ENCODE measurements around the gene RIN3. TPM values are rescaled to one million over a fixed set of nuclear protein-coding genes. Genes with fewer than 3 reads are reported as not detected.

The RIN3 gene
- polyA plus RNA-seq, 4 donors = 1.8 to 18.9 (median 12.1) TPM

DNA sequence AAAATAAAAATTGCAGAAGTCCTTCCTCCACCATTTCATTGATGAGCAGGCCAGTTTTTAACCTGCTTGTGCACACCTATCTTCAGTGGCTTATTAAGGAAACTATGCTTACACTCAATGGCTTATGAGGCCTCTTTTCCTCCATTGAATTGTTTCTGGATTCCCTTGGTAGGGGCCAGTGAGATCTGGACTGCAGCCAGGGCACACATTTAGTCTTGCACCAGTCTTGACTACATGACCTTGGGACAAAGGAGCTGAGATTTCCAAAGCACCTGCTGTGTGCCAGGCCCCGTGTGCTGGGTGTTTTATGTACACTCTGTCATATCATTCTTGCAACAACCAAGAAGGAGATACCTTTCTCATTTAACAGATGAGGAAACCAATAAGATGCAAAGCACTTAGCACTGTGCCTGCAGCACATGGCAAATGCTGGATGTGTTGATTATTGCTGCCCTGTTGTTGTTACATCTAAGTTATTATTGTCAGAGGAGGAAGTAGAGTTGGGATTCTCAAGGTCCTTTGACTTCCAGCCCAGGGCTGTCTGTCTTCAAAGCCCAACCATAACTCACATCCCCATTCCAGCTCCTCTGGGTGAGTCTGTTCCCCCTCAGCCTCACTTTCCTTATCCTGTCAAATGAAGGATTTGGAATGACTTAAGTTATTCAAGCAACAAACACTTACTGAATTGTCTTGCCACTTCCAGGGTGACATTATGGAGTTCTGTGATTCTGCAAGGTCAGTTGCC lies 31.6 kb upstream of the RIN3 start:
- FAIRE-seq (no peak), DNase-seq (no peak)
- Histone ChIP-seq H3K9me3 (ENCODE audit: control insufficient read depth in 2 of 2, insufficient read depth in 1 of 2, low read depth in 1 of 2, low read length in 1 of 2) (peaks cover 0 to 4% of the 10 kb centered on the region in 2 donors), H3K27me3 (ENCODE audit: control insufficient read depth in 3 of 3, insufficient read depth in 3 of 3, low read length in 3 of 3) (no peaks in the 10 kb centered on the region), H3K4me3 (ENCODE audit: low read depth in 1 of 3, low read length in 3 of 3) (no peak overlapping the region), H3K36me3 (ENCODE audit: control insufficient read depth in 3 of 3, insufficient read depth in 2 of 3, low read depth in 1 of 3, low read length in 3 of 3) (no peaks in the 10 kb centered on the region), H3K4me1 (ENCODE audit: control insufficient read depth in 3 of 3, insufficient read depth in 2 of 3, low read depth in 1 of 3, low read length in 2 of 3) (no peaks in the 10 kb centered on the region), H3K27ac (ENCODE audit: low read depth in 1 of 3, low read length in 2 of 3) (no peak overlapping the region)
- WGBS, 3 donors = 17 to 70% (median 39%) methylated on average over 1 of the region's 1 CpG

DNA sequence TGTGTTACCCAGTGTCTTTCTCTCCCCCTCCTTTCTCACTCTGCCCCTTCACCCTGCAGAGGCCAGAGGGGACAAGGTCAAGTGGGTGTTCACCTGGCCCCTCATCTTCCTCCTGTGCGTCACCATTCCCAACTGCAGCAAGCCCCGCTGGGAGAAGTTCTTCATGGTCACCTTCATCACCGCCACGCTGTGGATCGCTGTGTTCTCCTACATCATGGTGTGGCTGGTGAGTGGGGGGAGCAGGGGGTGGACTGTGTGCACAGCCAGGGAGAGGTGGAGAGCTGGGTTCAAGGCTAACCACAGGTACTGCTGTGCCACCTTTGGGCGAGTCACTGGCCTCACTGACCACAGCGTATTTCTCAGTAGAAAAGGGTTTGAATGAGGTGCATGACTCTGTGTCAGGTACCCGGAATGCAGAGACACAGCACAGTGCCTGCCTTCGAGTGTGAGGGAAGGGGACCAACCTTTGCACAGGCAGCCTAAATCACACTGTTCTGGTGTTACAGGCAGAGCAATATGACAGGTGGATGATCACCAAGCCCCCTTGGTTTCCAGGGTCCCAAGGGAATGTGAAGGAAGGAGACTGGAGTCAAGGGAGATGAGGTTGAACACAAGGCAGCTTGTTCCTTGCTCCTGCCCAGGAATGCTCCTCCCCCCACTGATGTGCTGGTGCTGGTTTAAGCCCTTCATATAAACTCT lies 30.8 kb upstream of the RIN3 start:
- no peak for FAIRE-seq
- Histone ChIP-seq H3K27ac (ENCODE audit: low read depth in 1 of 3, low read length in 2 of 3) (no peak overlapping the region), H3K9me3 (ENCODE audit: control insufficient read depth in 2 of 2, insufficient read depth in 1 of 2, low read depth in 1 of 2, low read length in 1 of 2) (peaks cover 0 to 4% of the 10 kb centered on the region in 2 donors), H3K4me1 (ENCODE audit: control insufficient read depth in 3 of 3, insufficient read depth in 2 of 3, low read depth in 1 of 3, low read length in 2 of 3) (no peaks in the 10 kb centered on the region), H3K4me3 (ENCODE audit: low read depth in 1 of 3, low read length in 3 of 3) (no peak overlapping the region), H3K36me3 (ENCODE audit: control insufficient read depth in 3 of 3, insufficient read depth in 2 of 3, low read depth in 1 of 3, low read length in 3 of 3) (no peaks in the 10 kb centered on the region), H3K27me3 (ENCODE audit: control insufficient read depth in 3 of 3, insufficient read depth in 3 of 3, low read length in 3 of 3) (no peaks in the 10 kb centered on the region)
- 92 to 93% (median 92%) methylated on average over 9 of the region's 9 CpGs for WGBS, 3 donors
- no peak for DNase-seq

DNA sequence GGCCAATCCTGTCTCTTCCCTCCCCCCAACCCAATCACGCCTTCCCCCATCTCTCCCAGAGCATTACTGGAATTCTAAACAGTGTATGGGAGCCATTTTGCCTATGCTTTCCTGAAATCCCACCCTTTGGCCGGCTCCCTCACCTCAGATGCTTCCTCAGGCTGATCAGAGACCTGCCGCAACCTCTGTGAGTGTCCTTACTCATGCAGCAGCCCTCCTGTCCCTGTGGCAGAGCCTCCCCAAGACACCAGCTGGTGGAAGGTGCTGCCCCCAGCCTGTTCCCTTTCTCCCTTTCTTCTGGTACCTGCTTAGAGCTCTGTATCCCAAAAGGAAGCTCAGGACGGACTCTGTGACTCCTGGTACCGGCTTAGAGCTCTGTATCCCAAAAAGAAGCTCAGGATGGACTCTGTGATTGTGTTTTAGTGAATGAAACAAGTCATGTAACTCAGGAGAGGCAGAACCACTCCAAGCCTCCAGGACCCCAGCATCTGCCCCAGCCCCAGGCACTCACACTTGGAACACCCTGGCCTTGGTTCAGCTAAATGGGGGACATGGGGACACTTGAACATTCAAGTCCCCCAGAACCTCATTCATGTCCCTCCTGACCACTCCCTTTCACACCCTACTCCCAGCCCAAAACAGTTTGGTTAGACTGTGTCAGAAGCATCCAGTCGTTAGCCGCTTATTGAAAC lies 29.3 kb upstream of the RIN3 start:
- Histone ChIP-seq H3K4me3 (ENCODE audit: low read depth in 1 of 3, low read length in 3 of 3) (no peak overlapping the region), H3K27me3 (ENCODE audit: control insufficient read depth in 3 of 3, insufficient read depth in 3 of 3, low read length in 3 of 3) (no peaks in the 10 kb centered on the region), H3K9me3 (ENCODE audit: control insufficient read depth in 2 of 2, insufficient read depth in 1 of 2, low read depth in 1 of 2, low read length in 1 of 2) (peaks cover 0 to 4% of the 10 kb centered on the region in 2 donors), H3K36me3 (ENCODE audit: control insufficient read depth in 3 of 3, insufficient read depth in 2 of 3, low read depth in 1 of 3, low read length in 3 of 3) (no peaks in the 10 kb centered on the region), H3K4me1 (ENCODE audit: control insufficient read depth in 3 of 3, insufficient read depth in 2 of 3, low read depth in 1 of 3, low read length in 2 of 3) (no peaks in the 10 kb centered on the region), H3K27ac (ENCODE audit: low read depth in 1 of 3, low read length in 2 of 3) (no peak overlapping the region)
- WGBS, 3 donors = 80 to 88% (median 81%) methylated on average over 7 of the region's 7 CpGs
- DNase-seq = no peak
- FAIRE-seq = no peak

DNA sequence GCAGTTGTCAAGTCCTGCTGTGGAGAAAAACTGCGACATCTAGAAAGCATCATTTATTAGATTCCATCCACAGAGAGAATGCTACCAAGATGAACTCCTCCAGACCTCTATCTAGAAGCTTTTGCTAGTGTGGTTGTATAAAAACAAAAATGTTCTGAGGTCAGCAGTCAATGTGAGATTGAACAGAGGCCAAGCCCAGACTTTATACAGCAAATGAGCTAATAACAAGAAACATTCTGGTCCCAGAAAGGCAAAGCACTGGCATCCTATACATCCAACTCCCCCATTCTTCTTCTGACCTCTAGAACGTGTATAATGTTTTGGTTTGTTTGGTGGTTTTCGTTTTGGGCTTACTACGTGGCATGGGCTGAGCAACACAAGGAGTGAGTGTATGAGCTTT lies 26.7 kb upstream of the RIN3 start:
- DNase-seq (no peak), FAIRE-seq (no peak)
- H3K36me3 ChIP-seq (ENCODE audit: control insufficient read depth in 3 of 3, insufficient read depth in 2 of 3, low read depth in 1 of 3, low read length in 3 of 3) = no peaks in the 10 kb centered on the region
- no peaks in the 10 kb centered on the region for H3K27me3 ChIP-seq (ENCODE audit: control insufficient read depth in 3 of 3, insufficient read depth in 3 of 3, low read length in 3 of 3)
- no peaks in the 10 kb centered on the region for H3K4me1 ChIP-seq (ENCODE audit: control insufficient read depth in 3 of 3, insufficient read depth in 2 of 3, low read depth in 1 of 3, low read length in 2 of 3)
- H3K27ac ChIP-seq (ENCODE audit: low read depth in 1 of 3, low read length in 2 of 3) = no peak overlapping the region
- 68 to 78% (median 69%) methylated on average over 4 of the region's 4 CpGs for WGBS, 3 donors
- no peaks in the 10 kb centered on the region for H3K9me3 ChIP-seq (ENCODE audit: control insufficient read depth in 2 of 2, insufficient read depth in 1 of 2, low read depth in 1 of 2, low read length in 1 of 2)
- no peak overlapping the region for H3K4me3 ChIP-seq (ENCODE audit: low read depth in 1 of 3, low read length in 3 of 3)

DNA sequence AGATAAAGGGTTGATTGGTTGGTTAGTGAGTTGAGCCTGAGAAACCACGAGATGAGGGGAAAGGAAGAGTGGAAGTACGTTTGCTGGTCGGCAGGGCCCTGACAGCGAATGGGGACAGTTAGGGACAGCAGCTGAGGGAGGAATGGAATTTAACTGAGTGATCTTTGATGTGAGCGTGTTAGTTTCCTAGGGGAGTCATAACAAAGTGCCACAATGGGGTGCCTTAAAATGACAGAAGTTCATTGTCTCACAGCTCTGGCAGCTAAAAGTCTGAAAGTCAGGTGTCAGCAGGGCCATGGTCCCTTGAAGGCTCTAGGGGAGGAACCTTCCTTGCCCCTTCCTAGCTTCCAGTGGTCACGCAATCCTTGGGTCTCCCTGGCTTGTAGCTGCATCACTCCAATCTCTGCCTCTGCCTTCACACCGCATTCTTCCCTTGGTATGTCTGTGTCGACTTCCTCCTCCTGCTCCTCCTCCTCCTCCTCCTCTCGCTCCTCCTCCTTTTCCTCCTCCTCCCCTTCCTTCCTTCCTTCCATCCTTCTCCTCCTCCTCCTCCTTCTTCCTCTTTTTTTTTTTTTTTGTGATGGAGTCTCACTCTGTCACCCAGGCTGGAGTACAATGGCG lies 26.0 kb upstream of the RIN3 start:
- Histone ChIP-seq H3K4me3 (ENCODE audit: low read depth in 1 of 3, low read length in 3 of 3) (no peak overlapping the region), H3K4me1 (ENCODE audit: control insufficient read depth in 3 of 3, insufficient read depth in 2 of 3, low read depth in 1 of 3, low read length in 2 of 3) (no peaks in the 10 kb centered on the region), H3K27ac (ENCODE audit: low read depth in 1 of 3, low read length in 2 of 3) (no peak overlapping the region), H3K27me3 (ENCODE audit: control insufficient read depth in 3 of 3, insufficient read depth in 3 of 3, low read length in 3 of 3) (no peaks in the 10 kb centered on the region), H3K9me3 (ENCODE audit: control insufficient read depth in 2 of 2, insufficient read depth in 1 of 2, low read depth in 1 of 2, low read length in 1 of 2) (no peaks in the 10 kb centered on the region), H3K36me3 (ENCODE audit: control insufficient read depth in 3 of 3, insufficient read depth in 2 of 3, low read depth in 1 of 3, low read length in 3 of 3) (no peaks in the 10 kb centered on the region)
- WGBS, 3 donors = 72 to 74% (median 73%) methylated on average over 10 of the region's 10 CpGs
- no peak for DNase-seq
- no peak for FAIRE-seq

DNA sequence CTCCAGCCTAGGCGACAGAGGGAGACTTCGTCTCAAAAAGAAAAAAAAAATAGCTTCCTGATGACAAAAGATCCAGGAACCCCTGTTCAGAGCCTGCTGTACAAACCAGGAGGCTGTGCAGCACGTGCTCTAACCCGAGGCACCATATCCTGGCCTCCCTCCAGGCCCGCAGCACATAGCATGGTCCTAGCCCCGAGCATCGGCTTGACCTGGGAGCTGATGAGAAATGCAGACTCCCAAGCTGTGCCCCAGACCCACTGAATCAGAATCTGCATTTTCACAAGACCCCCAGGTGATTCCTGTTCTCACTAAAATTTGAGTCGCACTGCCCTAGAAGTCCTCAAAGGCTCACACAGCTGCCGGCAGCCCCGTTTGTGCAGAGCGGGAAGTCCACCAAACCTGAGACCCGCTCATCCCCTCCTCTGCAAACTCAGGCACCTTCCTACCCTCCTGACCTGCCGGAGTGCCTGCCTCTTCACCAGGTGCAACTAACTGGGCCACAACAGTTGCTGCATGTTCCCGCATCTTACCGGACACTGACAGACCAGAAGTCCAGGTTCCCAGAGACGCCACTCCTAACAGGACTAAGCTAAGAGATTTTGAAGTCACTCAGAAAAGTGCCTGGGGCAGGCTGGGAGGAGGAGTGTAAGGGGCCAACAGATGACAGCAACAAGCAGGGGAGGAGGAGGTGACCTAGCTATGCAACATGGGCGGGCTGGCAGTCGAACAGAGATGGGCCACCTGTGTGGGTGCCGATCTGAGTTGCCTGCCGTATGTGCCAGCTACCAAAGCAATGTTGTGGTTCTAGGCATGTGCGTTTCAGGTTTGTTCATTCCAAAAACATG lies 24.0 kb upstream of the RIN3 start:
- no peak for DNase-seq
- WGBS, 3 donors = 85 to 91% (median 88%) methylated on average over 21 of the region's 21 CpGs
- Histone ChIP-seq H3K27ac (ENCODE audit: low read depth in 1 of 3, low read length in 2 of 3) (no peak overlapping the region), H3K36me3 (ENCODE audit: control insufficient read depth in 3 of 3, insufficient read depth in 2 of 3, low read depth in 1 of 3, low read length in 3 of 3) (no peaks in the 10 kb centered on the region), H3K4me3 (ENCODE audit: low read depth in 1 of 3, low read length in 3 of 3) (no peak overlapping the region), H3K9me3 (ENCODE audit: control insufficient read depth in 2 of 2, insufficient read depth in 1 of 2, low read depth in 1 of 2, low read length in 1 of 2) (no peaks in the 10 kb centered on the region), H3K27me3 (ENCODE audit: control insufficient read depth in 3 of 3, insufficient read depth in 3 of 3, low read length in 3 of 3) (no peaks in the 10 kb centered on the region), H3K4me1 (ENCODE audit: control insufficient read depth in 3 of 3, insufficient read depth in 2 of 3, low read depth in 1 of 3, low read length in 2 of 3) (no peaks in the 10 kb centered on the region)
- no peak for FAIRE-seq

DNA sequence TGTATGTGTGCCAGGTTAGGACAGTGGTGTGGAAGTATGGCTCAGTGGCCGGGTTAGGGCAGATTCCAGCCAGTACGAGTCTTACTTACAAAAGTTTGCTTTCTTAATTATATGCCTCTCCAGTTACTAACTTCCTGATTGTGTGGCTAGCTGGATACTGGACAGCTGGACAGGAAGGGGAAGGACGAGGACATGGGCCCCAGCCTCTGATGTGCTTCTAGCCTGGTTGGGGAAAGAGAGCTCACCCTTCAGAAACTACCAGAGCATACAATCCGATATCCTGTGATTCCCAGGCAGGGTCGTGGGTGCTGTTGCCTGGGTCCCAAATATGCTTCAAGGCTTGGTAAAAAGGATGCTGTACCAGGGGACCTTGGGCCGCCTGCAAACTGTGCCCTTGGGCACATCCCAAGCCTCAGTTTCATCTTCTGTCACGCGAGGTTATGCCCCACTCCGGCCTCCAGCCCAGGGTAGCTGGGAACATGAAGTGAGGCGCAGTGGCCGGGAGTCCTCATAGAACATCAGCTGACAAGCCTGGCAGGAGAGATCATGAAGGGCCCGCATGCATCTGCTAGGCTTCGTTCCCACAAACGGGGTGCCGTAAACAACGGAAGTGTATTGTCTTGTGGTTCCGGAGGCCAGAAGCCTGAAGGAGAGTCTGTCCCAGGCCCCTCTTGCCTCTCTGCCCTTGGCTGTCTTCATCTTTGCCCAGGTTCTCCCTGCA lies 23.2 kb upstream of the RIN3 start:
- 77 to 79% (median 78%) methylated on average over 17 of the region's 17 CpGs for WGBS, 3 donors
- Histone ChIP-seq H3K27me3 (ENCODE audit: control insufficient read depth in 3 of 3, insufficient read depth in 3 of 3, low read length in 3 of 3) (no peaks in the 10 kb centered on the region), H3K36me3 (ENCODE audit: control insufficient read depth in 3 of 3, insufficient read depth in 2 of 3, low read depth in 1 of 3, low read length in 3 of 3) (no peaks in the 10 kb centered on the region), H3K9me3 (ENCODE audit: control insufficient read depth in 2 of 2, insufficient read depth in 1 of 2, low read depth in 1 of 2, low read length in 1 of 2) (no peaks in the 10 kb centered on the region), H3K4me1 (ENCODE audit: control insufficient read depth in 3 of 3, insufficient read depth in 2 of 3, low read depth in 1 of 3, low read length in 2 of 3) (no peaks in the 10 kb centered on the region), H3K27ac (ENCODE audit: low read depth in 1 of 3, low read length in 2 of 3) (no peak overlapping the region), H3K4me3 (ENCODE audit: low read depth in 1 of 3, low read length in 3 of 3) (no peak overlapping the region)
- FAIRE-seq (no peak), DNase-seq (no peak)
